HepG2 (cell line): ENCODE measurements around the gene PSKH1. TPM values are rescaled to one million over a fixed set of nuclear protein-coding genes. Genes with fewer than 3 reads are reported as not detected.

Source experiments
- CREB1 ChIP-seq, 2 experiments: fragments of 450-650 bp in 1 of 2; IDR thresholded peaks; 2 replicates each; pipeline ENCODE4 v1.6.1; 2016 to 2017; ENCODE audit warnings: control low read depth in 1 of 2, mild to moderate bottlenecking in 1 of 2, missing compliant biosample characterization in 1 of 2, missing genetic modification characterization in 1 of 2
- FOSL1 ChIP-seq: sonication (generic); formaldehyde crosslinking; IDR thresholded peaks from 2 replicates; pipeline ENCODE4 v1.9.0; 2021; ENCODE audit warnings: missing genetic modification reagents, borderline replicate concordance
- HNRNPK ChIP-seq: fragments of 200-400 bp; formaldehyde crosslinking; IDR thresholded peaks from 2 replicates; pipeline ENCODE4 v1.6.1; 2018; ENCODE audit warnings: low read length, low read depth, moderate library complexity, mild to moderate bottlenecking; ENCODE audit not compliant: poor library complexity, severe bottlenecking
- JUND ChIP-seq: sonication (generic); formaldehyde crosslinking; IDR thresholded peaks from 2 replicates; pipeline ENCODE4 v1.8.0; 2022; ENCODE audit warnings: mild to moderate bottlenecking, missing genetic modification reagents
- PCBP1 ChIP-seq: fragments of 200-400 bp; formaldehyde crosslinking; IDR thresholded peaks from 2 replicates; pipeline ENCODE4 v1.6.1; 2017; ENCODE audit warnings: mild to moderate bottlenecking, low read depth, low read length, borderline replicate concordance
- SIN3B ChIP-seq: fragments of 150-350 bp; IDR thresholded peaks from 2 replicates; pipeline ENCODE4 v1.6.1; 2014; ENCODE audit warnings: low read length
- SP5 ChIP-seq: IDR thresholded peaks from 2 replicates; pipeline ENCODE4 v1.6.1; 2016; ENCODE audit warnings: low read depth, borderline replicate concordance
- TEAD3 ChIP-seq: optimal IDR thresholded peaks from 2 replicates; pipeline ENCODE3; 2016; ENCODE audit warnings: borderline replicate concordance
- ZNF850 ChIP-seq: sonication (generic); formaldehyde crosslinking; conservative IDR thresholded peaks from 2 replicates; pipeline ENCODE4 v1.9.0; 2021; ENCODE audit warnings: mild to moderate bottlenecking, missing genetic modification reagents
- polyA plus RNA-seq, 8 experiments: library from polyadenylated mRNA; depleted of rRNA in 3 of 8; stranded (reverse) in 7 of 8; unstranded in 1 of 8; fragments of >200 nt; fragmentation: Illumina TruSeq in 4 of 8; extraction: Trizol in 4 of 8; gene quantifications; 2 replicates each; pipeline versions ENCODE4 v1.2.1 to v1.2.3, GENCODE V29; 2011 to 2016; ENCODE audit warnings: low read depth in 4 of 8, missing spikeins in 1 of 8, mixed read lengths in 1 of 8; ENCODE audit not compliant: insufficient read depth in 1 of 8
- total RNA-seq, 5 experiments: library from RNA; depleted of rRNA; stranded (reverse); fragments of >200 nt; fragmentation: Illumina TruSeq; extraction: Trizol; gene quantifications; 2 replicates each; pipeline ENCODE4 v1.2.3, GENCODE V29; 2016; ENCODE audit warnings: low read depth in 1 of 5
- TF ChIP-seq, protein P1 (sequence below), 2 experiments: sonication (generic) in 1 of 2; formaldehyde crosslinking in 1 of 2; IDR thresholded peaks; 2 replicates each; pipeline versions ENCODE4 v1.4.0 to v1.6.1; 2018 to 2020; ENCODE audit warnings: missing genetic modification reagents in 2 of 2, borderline replicate concordance in 1 of 2, low read depth in 1 of 2, mild to moderate bottlenecking in 1 of 2, missing biosample characterization in 1 of 2
- TF ChIP-seq, protein P2 (sequence below): sonication (generic); formaldehyde crosslinking; IDR thresholded peaks from 2 replicates; pipeline ENCODE4 v1.4.0; 2020; ENCODE audit warnings: missing genetic modification reagents
- TF ChIP-seq, protein P3 (sequence below): sonication (generic); formaldehyde crosslinking; IDR thresholded peaks from 2 replicates; pipeline ENCODE4 v1.4.0; 2020; ENCODE audit warnings: missing genetic modification reagents
- TF ChIP-seq, protein P4 (sequence below): sonication (generic); formaldehyde crosslinking; IDR thresholded peaks from 2 replicates; pipeline ENCODE4 v1.4.0; 2020; ENCODE audit warnings: mild to moderate bottlenecking, missing genetic modification reagents
- TF ChIP-seq, protein P5 (sequence below), 2 experiments: sonication (generic) in 1 of 2; formaldehyde crosslinking in 1 of 2; IDR thresholded peaks; 2 replicates each; pipeline versions ENCODE4 v1.4.0 to v1.6.1; 2016 to 2020; ENCODE audit warnings: borderline replicate concordance in 1 of 2, low read depth in 1 of 2, mild to moderate bottlenecking in 1 of 2, missing genetic modification reagents in 1 of 2

Gene PSKH1
- total and polyA plus RNA-seq, 2 of the 13 experiments (the other 11 are each of a cell fraction or from before 2014, with no cell fraction given): 8.4 to 19.1 TPM

DNA sequence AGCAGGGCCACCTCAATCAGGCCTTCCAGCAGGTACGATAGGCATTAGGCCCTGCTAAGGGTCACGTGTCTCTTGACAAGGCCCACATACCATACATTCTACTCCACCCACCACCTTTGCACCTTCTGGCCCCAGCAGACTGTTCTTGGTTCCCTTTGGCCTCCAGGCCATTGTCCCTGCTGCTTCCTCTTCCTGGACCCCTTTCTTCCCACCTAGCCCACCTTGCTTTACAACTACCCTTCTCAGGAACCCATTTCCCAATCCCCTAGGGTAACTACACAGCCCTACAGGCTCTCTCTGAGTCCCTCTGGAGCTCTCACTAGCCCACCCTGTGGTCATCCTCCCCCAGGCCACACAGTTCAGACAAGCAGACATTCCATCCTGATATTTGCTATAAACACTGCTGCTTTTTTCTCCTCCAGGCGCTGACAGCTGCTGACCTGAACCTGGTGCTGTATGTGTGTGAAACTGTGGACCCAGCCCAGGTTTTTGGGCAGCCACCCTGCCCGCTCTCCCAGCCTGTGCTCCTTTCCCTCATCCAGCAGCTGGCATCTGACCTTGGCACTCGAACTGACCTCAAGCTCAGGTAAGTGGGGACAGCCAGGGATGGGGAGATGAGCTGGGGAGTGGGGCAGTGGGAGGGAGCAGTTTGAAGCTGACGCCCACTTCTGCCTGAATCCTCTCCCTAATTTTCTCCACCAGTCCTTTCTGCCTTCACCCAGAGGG, 9.7 kb upstream of the PSKH1 start (continued):
- TF ChIP-seq, protein P1, sequence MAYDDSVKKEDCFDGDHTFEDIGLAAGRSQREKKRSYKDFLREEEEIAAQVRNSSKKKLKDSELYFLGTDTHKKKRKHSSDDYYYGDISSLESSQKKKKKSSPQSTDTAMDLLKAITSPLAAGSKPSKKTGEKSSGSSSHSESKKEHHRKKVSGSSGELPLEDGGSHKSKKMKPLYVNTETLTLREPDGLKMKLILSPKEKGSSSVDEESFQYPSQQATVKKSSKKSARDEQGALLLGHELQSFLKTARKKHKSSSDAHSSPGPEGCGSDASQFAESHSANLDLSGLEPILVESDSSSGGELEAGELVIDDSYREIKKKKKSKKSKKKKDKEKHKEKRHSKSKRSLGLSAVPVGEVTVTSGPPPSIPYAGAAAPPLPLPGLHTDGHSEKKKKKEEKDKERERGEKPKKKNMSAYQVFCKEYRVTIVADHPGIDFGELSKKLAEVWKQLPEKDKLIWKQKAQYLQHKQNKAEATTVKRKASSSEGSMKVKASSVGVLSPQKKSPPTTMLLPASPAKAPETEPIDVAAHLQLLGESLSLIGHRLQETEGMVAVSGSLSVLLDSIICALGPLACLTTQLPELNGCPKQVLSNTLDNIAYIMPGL (CRISPR knock-in tag; IDR thresholded peaks at IDR 0.05; ENCODE audit: borderline replicate concordance in 1 of 2, low read depth in 1 of 2): peak in 1 of 2 experiments; percentile 40; a peak in 2 of 4 replicates
- TF ChIP-seq, protein P2, sequence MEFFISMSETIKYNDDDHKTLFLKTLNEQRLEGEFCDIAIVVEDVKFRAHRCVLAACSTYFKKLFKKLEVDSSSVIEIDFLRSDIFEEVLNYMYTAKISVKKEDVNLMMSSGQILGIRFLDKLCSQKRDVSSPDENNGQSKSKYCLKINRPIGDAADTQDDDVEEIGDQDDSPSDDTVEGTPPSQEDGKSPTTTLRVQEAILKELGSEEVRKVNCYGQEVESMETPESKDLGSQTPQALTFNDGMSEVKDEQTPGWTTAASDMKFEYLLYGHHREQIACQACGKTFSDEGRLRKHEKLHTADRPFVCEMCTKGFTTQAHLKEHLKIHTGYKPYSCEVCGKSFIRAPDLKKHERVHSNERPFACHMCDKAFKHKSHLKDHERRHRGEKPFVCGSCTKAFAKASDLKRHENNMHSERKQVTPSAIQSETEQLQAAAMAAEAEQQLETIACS (CRISPR knock-in tag): 0 out of 2 replicates have a peak, but pooled peaks have one; percentile 32
- TF ChIP-seq FOSL1 (CRISPR knock-in tag) (no peak), SIN3B (no peak), JUND (CRISPR knock-in tag) (no peak), SP5 (CRISPR knock-in tag) (peak; percentile 47; the same call in 1 of the 2 replicates), PCBP1 (no peak), HNRNPK (no peak), ZNF850 (CRISPR knock-in tag) (no peak), TEAD3 (CRISPR knock-in tag) (peak; percentile 94), CREB1 (IDR thresholded peaks at IDR 0.05) (no peak), CREB1 (CRISPR knock-in tag; IDR thresholded peaks at IDR 0.05) (no peak)
- TF ChIP-seq, protein P3, sequence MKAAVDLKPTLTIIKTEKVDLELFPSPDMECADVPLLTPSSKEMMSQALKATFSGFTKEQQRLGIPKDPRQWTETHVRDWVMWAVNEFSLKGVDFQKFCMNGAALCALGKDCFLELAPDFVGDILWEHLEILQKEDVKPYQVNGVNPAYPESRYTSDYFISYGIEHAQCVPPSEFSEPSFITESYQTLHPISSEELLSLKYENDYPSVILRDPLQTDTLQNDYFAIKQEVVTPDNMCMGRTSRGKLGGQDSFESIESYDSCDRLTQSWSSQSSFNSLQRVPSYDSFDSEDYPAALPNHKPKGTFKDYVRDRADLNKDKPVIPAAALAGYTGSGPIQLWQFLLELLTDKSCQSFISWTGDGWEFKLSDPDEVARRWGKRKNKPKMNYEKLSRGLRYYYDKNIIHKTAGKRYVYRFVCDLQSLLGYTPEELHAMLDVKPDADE (CRISPR knock-in tag): no peak
- TF ChIP-seq, protein P4, sequence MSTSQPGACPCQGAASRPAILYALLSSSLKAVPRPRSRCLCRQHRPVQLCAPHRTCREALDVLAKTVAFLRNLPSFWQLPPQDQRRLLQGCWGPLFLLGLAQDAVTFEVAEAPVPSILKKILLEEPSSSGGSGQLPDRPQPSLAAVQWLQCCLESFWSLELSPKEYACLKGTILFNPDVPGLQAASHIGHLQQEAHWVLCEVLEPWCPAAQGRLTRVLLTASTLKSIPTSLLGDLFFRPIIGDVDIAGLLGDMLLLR: no peak
- TF ChIP-seq, protein P5, sequence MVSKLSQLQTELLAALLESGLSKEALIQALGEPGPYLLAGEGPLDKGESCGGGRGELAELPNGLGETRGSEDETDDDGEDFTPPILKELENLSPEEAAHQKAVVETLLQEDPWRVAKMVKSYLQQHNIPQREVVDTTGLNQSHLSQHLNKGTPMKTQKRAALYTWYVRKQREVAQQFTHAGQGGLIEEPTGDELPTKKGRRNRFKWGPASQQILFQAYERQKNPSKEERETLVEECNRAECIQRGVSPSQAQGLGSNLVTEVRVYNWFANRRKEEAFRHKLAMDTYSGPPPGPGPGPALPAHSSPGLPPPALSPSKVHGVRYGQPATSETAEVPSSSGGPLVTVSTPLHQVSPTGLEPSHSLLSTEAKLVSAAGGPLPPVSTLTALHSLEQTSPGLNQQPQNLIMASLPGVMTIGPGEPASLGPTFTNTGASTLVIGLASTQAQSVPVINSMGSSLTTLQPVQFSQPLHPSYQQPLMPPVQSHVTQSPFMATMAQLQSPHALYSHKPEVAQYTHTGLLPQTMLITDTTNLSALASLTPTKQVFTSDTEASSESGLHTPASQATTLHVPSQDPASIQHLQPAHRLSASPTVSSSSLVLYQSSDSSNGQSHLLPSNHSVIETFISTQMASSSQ (IDR thresholded peaks at IDR 0.05; ENCODE audit: low read depth): no peak
- TF ChIP-seq, protein P5 (CRISPR knock-in tag; IDR thresholded peaks at IDR 0.05; ENCODE audit: borderline replicate concordance): no peak
